Heart right ventricle (tissue), 16 donors: ENCODE results near the gene TNFRSF18. TPM values are rescaled to one million over a fixed set of nuclear protein-coding genes. Genes with fewer than 3 reads are reported as not detected.
A peak's percentile ranks its signal among the peaks of the same experiment; 100 is the strongest.

Experiments
- ATAC-seq, 8 donors: fragments of 200-7000 bp; cut with Tn5 transposase; one replicate each; pipeline ENCODE4 v1.9.1; 2020; ENCODE audit warnings: mild to moderate bottlenecking in 8 of 8, moderate library complexity in 8 of 8, moderate number of reproducible peaks in 1 of 8
- DNase-seq, 2 donors: peaks; one replicate each; pipeline ENCODE4 v3.0.0-alpha.2; 2020
- H3K27ac ChIP-seq, 10 donors: fragments of 200-600 bp; sonication (generic) in 2 of 10; one replicate each; pipeline versions ENCODE4 v1.5.0 to v1.8.0; 2020 to 2022; ENCODE audit warnings: mild to moderate bottlenecking in 3 of 10
- H3K27me3 ChIP-seq, 7 donors: fragments of 200-600 bp; one replicate each; pipeline ENCODE4 v1.8.0; 2021 to 2022; ENCODE audit warnings: mild to moderate bottlenecking in 2 of 7
- H3K36me3 ChIP-seq, 9 donors: fragments of 200-600 bp; sonication (generic) in 1 of 9; one replicate each; pipeline versions ENCODE4 v1.5.0 to v1.8.0; 2020 to 2022; ENCODE audit warnings: mild to moderate bottlenecking in 2 of 9
- H3K4me1 ChIP-seq, 9 donors: fragments of 200-600 bp; sonication (generic) in 1 of 9; one replicate each; pipeline versions ENCODE4 v1.5.0 to v1.8.0; 2020 to 2022; ENCODE audit warnings: mild to moderate bottlenecking in 4 of 9
- H3K4me3 ChIP-seq, 10 donors: fragments of 200-600 bp; sonication (generic) in 2 of 10; one replicate each; pipeline versions ENCODE4 v1.5.0 to v1.8.0; 2020 to 2022; ENCODE audit warnings: mild to moderate bottlenecking in 7 of 10, moderate library complexity in 2 of 10
- H3K9me3 ChIP-seq, 11 donors: fragments of 200-600 bp in 10 of 11; sonication (generic) in 2 of 11; one replicate each; pipeline versions ENCODE4 v1.5.0 to v1.8.0; 2013 to 2022; ENCODE audit warnings: mild to moderate bottlenecking in 2 of 11, control low read depth in 1 of 11, moderate library complexity in 1 of 11
- WGBS, 2 donors: extraction: QIAGEN DNeasy Blood & Tissue Kit; methylation state at CpG; one replicate each; pipeline ENCODE4 v1.1.7; 2013; ENCODE audit warnings: inconsistent platforms in 1 of 2; 5-methylcytosine and 5-hydroxymethylcytosine counted together
- intact Hi-C, 10 donors: fragments of 100-400 bp; cut with DNase I; formaldehyde crosslinking; loops; one replicate each; pipeline versions ENCODE4 v1.11.1 to v1.14.2; 2022
- polyA plus RNA-seq, 2 donors: library from polyadenylated mRNA; stranded (reverse); fragments of 200-250 nt; gene quantifications; one replicate each; pipeline ENCODE4 v1.2.3, GENCODE V29; 2013
- total RNA-seq, 10 donors: library from RNA; stranded (reverse); fragmentation: NEBNext Ultra II Directional in 3 of 10; extraction: Animal tissue kit (Norgen Biotek cat#: 25700) in 3 of 10; gene quantifications; one replicate each; pipeline versions ENCODE4 v1.2.1 to v1.2.4, GENCODE V29; 2021 to 2023
- TF ChIP-seq, protein P1 (sequence below), 9 donors: fragments of 200-600 bp; sonication (generic) in 2 of 9; IDR thresholded peaks; one replicate each; pipeline versions ENCODE4 v1.5.0 to v1.8.0; 2021 to 2022; ENCODE audit warnings: antibody characterized with exemption in 9 of 9, mild to moderate bottlenecking in 5 of 9, moderate library complexity in 1 of 9
- donor health status: Arrhythmogenic right ventricular cardiomyopathy.
- donor health status: ischemic (EF 13 %, LVEDD 7.1; RV severe dilation, severe dysfunction).
- donor health status: healthy with polysubstance abuse.
- donor health status: DM: no; HTN: yes; CAD: no.
- donor health status: DM: no; HTN: no; CAD: no.
- donor health status: ischemic (EF 25% LVEDD 6.9; RV normal size, moderate dysfunction).
- donor health status: ischemic (EF 25% LVEDD 5.7; RV mildly dilated, moderate dysfunction).
- donor health status: healthy.
- donor health status: DM: yes; HTN: yes; CAD: no.
- donor health status: Ischemic cardiomyopathy.
- donor health status: ischemic (EF 35%, LVEDD 5.7; RV mildly dilated, moderate dysfunction).
- donor health status: nonischemic (EF 11% LVEDD 7.7; RV severe dilation, severe dysfunction).
- donor health status: DM: yes; HTN: yes; CAD: no.
- donor health status: PGD.
- donor health status: ischemic (EF 29% LVEDD 5.4; RV normal size, mild dysfunction).
- donor health status: nonischemic (EF 23%, LVEDD 6.1; RV moderate dilation, normal function).

Gene TNFRSF18
- total and polyA plus RNA-seq, 12 donors = 0.26 to 1.7 (median 0.38) TPM; not detected in 8

DNA sequence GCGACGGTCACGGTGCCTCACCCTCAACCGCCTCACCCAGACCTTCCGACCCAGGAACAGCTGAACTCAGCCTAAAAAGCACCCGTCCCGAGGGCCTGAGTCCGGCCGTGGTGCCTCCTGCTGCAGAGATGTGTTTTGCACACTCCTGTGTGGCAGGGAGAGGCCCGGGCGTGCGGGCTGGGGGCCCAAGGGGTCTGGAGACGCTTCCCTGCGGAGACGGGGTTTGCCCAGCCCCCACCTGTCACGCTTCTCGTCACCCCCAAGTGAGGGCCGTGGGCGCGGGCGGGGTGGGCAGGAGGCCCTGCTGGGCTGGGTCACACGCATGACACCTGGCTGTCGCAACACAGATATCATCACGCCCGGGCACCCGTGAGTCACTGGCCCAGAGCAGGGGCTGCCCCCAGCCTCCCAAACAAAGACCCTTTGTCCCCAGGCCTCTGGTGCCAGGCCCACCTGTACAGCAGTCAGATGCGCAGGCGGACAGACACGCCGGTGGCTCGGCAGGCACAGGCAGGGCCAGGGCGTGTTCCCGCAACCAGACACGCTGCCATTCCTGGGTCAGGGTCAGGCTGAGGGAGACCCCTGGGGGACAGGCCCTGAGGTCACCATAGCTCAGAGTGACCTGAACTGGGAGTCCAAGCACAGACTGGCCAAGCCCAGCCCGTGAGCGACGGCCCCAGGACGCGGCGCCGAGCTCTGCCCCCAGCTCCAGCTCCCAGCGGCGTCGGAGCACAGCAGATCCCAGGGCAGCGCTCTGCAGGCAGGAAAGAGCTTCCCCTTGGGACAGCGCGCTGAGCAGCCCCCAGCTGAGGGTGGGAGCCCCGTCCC is 31.7 kb upstream of the TNFRSF18 start:
- 46 to 51% methylated on average over 48 of the region's 48 CpGs for WGBS, 2 donors
- no peak for DNase-seq
- Histone ChIP-seq H3K36me3 (peaks cover 0 to 12% (median 0%) of the 10 kb centered on the region in 9 donors), H3K4me1 (peaks cover 4 to 34% (median 14%) of the 10 kb centered on the region in 9 donors), H3K27me3 (peaks cover 6 to 44% (median 38%) of the 10 kb centered on the region in 7 donors), H3K4me3 (no peak overlapping the region), H3K9me3 (no peaks in the 10 kb centered on the region), H3K27ac (no peak overlapping the region)
- intact Hi-C loops = loop anchor here in 1 of 10 donors (5.0 kb wide), 1 partner anchor 116 kb away; no protein-coding TSS in a partner anchor
- TF ChIP-seq, protein P1, sequence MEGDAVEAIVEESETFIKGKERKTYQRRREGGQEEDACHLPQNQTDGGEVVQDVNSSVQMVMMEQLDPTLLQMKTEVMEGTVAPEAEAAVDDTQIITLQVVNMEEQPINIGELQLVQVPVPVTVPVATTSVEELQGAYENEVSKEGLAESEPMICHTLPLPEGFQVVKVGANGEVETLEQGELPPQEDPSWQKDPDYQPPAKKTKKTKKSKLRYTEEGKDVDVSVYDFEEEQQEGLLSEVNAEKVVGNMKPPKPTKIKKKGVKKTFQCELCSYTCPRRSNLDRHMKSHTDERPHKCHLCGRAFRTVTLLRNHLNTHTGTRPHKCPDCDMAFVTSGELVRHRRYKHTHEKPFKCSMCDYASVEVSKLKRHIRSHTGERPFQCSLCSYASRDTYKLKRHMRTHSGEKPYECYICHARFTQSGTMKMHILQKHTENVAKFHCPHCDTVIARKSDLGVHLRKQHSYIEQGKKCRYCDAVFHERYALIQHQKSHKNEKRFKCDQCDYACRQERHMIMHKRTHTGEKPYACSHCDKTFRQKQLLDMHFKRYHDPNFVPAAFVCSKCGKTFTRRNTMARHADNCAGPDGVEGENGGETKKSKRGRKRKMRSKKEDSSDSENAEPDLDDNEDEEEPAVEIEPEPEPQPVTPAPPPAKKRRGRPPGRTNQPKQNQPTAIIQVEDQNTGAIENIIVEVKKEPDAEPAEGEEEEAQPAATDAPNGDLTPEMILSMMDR (IDR thresholded peaks at IDR 0.05) = no peak
- no peak for ATAC-seq

DNA sequence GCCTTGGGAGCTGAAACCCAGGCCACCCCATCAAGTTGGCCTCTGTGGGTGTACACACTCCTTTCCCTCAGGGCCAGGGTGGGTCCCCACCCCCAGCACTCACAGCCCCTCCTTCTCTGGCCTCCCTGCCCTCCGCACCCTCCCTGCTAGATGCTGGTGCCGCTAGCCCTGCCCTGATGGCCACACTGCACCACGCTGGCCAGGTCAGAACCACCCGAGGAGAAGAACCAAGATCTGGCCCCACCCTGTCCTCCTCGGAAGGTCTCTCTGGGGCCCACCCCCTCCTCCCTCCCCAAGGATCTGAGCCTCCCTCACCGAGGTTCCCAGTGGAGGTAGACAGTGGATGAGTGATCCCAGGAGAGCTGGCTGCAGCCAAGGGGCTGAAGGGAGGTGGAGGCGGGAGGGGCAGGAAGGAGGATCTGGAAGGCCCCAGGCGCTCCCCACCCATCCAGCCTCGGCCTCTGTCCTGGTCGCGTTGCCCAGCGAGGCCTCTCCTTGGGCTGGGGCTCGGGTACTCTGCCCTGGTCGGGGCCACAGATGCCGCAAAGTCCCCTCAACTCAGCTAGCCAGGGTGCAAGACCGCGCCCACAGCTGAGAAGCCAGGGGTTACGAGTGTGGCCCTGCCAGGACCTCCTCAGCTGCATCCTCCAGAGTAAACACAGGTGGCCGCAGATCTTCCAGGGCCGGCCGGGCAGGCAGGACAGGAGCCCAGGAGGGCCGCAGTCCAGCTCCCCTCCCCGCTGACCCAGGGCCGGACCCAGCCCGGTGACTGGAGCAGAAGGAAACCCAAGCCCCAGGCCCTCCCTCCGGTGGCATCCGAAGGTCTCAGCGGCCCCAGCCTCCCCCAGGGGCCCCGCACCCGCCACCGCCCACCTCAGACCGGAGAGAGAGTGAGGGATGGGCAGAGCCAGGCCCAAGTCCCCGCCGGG is 30.8 kb upstream of the TNFRSF18 start:
- Histone ChIP-seq H3K36me3 (peaks cover 0 to 12% (median 0%) of the 10 kb centered on the region in 9 donors), H3K27me3 (peaks cover 6 to 44% (median 38%) of the 10 kb centered on the region in 7 donors), H3K4me1 (peaks cover 10 to 38% (median 21%) of the 10 kb centered on the region in 9 donors), H3K4me3 (no peak overlapping the region), H3K27ac (no peak overlapping the region), H3K9me3 (no peaks in the 10 kb centered on the region)
- DNase-seq = no peak
- peak in 3 of 8 donors; percentile 8 to 35 (median 11) for ATAC-seq
- TF ChIP-seq, protein P1 (IDR thresholded peaks at IDR 0.05) = no peak
- 43 to 44% methylated on average over 34 of the region's 34 CpGs for whole genome bisulfite sequencing, 2 donors
- intact Hi-C loops = loop anchor here in 1 of 10 donors (5.0 kb wide), 1 partner anchor 115 kb away; no protein-coding TSS in a partner anchor

DNA sequence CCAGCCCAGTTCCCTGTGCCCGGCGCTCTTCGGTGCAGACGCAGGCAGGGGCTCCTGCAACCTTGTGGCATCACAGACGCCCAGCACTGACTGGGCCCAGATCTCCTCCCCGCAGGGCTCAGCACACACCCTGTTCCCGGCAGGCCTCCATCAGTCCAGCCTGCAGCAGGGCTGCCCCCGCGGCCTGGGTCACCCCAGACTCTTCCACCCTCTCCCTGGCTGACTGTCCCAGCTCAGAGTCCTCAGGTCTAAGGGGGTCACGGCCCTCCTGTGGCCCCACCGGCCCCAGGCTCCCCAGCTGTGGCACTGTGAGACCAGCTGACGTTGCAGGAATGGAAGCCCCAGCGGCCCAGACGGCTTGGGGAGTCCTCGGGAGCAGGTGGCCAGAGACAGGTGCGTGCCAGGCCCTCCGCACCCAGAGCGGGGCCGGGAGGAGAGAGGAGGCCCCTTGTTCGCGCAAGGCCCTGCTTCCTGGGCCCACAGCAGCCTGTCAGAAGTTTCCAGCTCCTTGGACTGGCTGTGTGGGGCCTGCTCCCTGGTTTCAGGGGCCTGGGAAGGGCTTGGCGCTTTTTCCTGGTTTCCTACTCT is 29.9 kb upstream of the TNFRSF18 start:
- H3K9me3 ChIP-seq = no peaks in the 10 kb centered on the region
- peaks cover 10 to 38% (median 21%) of the 10 kb centered on the region in 9 donors for H3K4me1 ChIP-seq
- H3K27ac ChIP-seq = no peak overlapping the region
- H3K4me3 ChIP-seq = no peak overlapping the region
- intact Hi-C loops = loop anchor here in 1 of 10 donors (5.0 kb wide), 1 partner anchor 114 kb away; no protein-coding TSS in a partner anchor
- H3K27me3 ChIP-seq = peaks cover 6 to 39% (median 34%) of the 10 kb centered on the region in 7 donors
- ATAC-seq (no peak), DNase-seq (no peak)
- TF ChIP-seq, protein P1 (IDR thresholded peaks at IDR 0.05) = no peak
- peaks cover 0 to 12% (median 0%) of the 10 kb centered on the region in 9 donors for H3K36me3 ChIP-seq
- 82 to 87% methylated on average over 21 to 22 of the region's 22 CpGs for WGBS, 2 donors
